ENCODE data around the gene MBD3. TPM values are rescaled to one million over a fixed set of nuclear protein-coding genes. Genes with fewer than 3 reads are reported as not detected.

The MBD3 gene
- total RNA-seq, 6 experiments from 2014 or later, result 75.6 to 104 (median 85.7) TPM

DNA sequence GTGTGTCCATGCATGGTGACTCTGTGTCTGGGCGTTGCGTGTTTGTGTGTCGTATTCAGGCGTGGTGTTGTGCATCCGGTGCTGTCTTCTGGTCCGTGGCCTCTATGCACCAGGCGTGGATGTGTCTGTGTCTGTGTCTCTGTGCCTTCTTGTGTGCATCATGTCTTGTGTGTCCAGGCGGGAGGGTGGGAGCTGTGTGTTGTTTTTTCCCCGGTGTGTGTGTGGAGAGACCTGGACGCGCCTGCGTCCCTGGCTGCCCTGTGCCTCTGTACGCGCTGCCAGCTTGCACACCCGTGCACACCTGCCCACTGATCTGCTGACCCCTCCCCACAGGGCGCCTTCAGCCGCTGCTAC is 67.7 kb downstream of the MBD3 start:
- no peak for DNase-seq
- peaks cover 15% of the 10 kb centered on the region for H3K27me3 Mint-ChIP-seq (ENCODE audit: insufficient read depth)
- peaks cover 7% of the 10 kb centered on the region for H3K9me3 Mint-ChIP-seq
- H3K4me1 Mint-ChIP-seq (ENCODE audit: low read depth), result no peaks in the 10 kb centered on the region; the same call in 1 of the 2 replicates
- H3K27ac Mint-ChIP-seq, result no peak overlapping the region
- no peaks in the 10 kb centered on the region for H3K36me3 Mint-ChIP-seq (ENCODE audit: low read depth)
- TF ChIP-seq, protein P1, sequence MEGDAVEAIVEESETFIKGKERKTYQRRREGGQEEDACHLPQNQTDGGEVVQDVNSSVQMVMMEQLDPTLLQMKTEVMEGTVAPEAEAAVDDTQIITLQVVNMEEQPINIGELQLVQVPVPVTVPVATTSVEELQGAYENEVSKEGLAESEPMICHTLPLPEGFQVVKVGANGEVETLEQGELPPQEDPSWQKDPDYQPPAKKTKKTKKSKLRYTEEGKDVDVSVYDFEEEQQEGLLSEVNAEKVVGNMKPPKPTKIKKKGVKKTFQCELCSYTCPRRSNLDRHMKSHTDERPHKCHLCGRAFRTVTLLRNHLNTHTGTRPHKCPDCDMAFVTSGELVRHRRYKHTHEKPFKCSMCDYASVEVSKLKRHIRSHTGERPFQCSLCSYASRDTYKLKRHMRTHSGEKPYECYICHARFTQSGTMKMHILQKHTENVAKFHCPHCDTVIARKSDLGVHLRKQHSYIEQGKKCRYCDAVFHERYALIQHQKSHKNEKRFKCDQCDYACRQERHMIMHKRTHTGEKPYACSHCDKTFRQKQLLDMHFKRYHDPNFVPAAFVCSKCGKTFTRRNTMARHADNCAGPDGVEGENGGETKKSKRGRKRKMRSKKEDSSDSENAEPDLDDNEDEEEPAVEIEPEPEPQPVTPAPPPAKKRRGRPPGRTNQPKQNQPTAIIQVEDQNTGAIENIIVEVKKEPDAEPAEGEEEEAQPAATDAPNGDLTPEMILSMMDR (IDR thresholded peaks at IDR 0.05), result no peak
- no peak overlapping the region for H3K4me3 Mint-ChIP-seq

DNA sequence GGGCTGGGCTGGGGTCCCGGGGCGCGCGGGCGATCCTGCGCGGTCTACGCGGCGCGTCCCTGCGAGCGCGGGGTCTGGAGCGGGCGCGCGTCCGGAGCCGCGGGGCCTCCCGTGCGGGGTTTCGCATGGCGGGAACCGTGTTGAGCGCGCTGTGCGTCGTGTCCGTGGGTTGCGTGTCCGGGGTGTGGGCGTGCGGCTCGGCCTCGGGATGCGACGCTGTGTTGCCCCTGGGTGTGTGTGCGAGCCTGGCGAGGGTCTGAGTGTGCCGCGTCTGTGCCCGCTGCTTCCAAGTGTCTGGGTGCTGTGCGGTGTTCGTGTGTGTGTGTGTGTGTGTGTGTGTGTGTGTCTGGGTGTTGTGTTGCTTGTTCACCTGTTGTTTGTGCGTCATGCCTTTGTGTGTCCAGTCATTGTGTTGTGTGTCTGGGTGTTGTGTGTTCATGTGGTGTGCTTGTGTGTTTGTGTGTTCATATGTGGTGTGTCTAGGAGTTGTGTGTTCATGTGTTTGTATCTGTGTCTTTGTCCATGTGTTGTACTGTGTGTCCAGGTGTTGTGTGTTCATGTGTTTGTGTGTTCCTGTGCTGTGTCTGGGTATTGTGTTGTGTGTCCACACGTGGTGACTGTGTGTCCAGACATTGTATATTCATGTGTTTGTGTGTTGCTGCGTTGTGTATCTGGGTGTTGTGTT is 68.2 kb downstream of the MBD3 start:
- H3K4me1 Mint-ChIP-seq (ENCODE audit: low read depth), result no peaks in the 10 kb centered on the region; the same call in 1 of the 2 replicates
- TF ChIP-seq, protein P1 (IDR thresholded peaks at IDR 0.05), result no peak
- peaks cover 15% of the 10 kb centered on the region for H3K27me3 Mint-ChIP-seq (ENCODE audit: insufficient read depth)
- no peak overlapping the region for H3K4me3 Mint-ChIP-seq
- H3K27ac Mint-ChIP-seq, result no peak overlapping the region
- DNase-seq, result no peak
- H3K9me3 Mint-ChIP-seq, result peaks cover 7% of the 10 kb centered on the region
- H3K36me3 Mint-ChIP-seq (ENCODE audit: low read depth), result no peaks in the 10 kb centered on the region

Other genes starting within 250 kb of the MBD3 start
- gene NDUFS7, start 209.0 kb downstream of the MBD3 start, total RNA-seq (2021; fragmentation: NEBNext Ultra II Directional; extraction: Animal tissue kit (Norgen Biotek cat#: 25700)), result 100 to 1,000 TPM in 2 of 6 experiments, 10 to 100 TPM in 4; 91.9 to 105 (median 97.6) TPM
- 10 to 100 TPM; 55.2 to 71.3 (median 67.7) TPM for gene GAMT, start 191.3 kb downstream of the MBD3 start, total RNA-seq (2021; fragmentation: NEBNext Ultra II Directional; extraction: Animal tissue kit (Norgen Biotek cat#: 25700))
- gene DAZAP1, start 185.3 kb downstream of the MBD3 start, total RNA-seq (2021; fragmentation: NEBNext Ultra II Directional; extraction: Animal tissue kit (Norgen Biotek cat#: 25700)), result 100 to 1,000 TPM in 4 of 6 experiments, 10 to 100 TPM in 2; 87.2 to 109 (median 103) TPM
- gene RPS15, start 154.5 kb downstream of the MBD3 start, total RNA-seq (2021; fragmentation: NEBNext Ultra II Directional; extraction: Animal tissue kit (Norgen Biotek cat#: 25700)), result 1,000 to 10,000 TPM; 1,047 to 1,358 (median 1,277) TPM
- gene APC2, start 142.7 kb downstream of the MBD3 start, total RNA-seq (2021; fragmentation: NEBNext Ultra II Directional; extraction: Animal tissue kit (Norgen Biotek cat#: 25700)), result under 1 TPM; 0.18 to 0.47 (median 0.32) TPM
- gene C19orf25, start 113.7 kb downstream of the MBD3 start, total RNA-seq (2021; fragmentation: NEBNext Ultra II Directional; extraction: Animal tissue kit (Norgen Biotek cat#: 25700)), result 10 to 100 TPM; 26.7 to 34.8 (median 29.6) TPM
- gene PCSK4, start 102.5 kb downstream of the MBD3 start, total RNA-seq (2021; fragmentation: NEBNext Ultra II Directional; extraction: Animal tissue kit (Norgen Biotek cat#: 25700)), result 1 to 10 TPM in 3 of 6 experiments, under 1 TPM in 3; 0.34 to 1.2 (median 0.98) TPM
- gene REEP6, start 101.7 kb downstream of the MBD3 start, total RNA-seq (2021; fragmentation: NEBNext Ultra II Directional; extraction: Animal tissue kit (Norgen Biotek cat#: 25700)), result 1 to 10 TPM; 1.7 to 4.6 (median 2.1) TPM
- gene ADAMTSL5, start 79.8 kb downstream of the MBD3 start, total RNA-seq (2021; fragmentation: NEBNext Ultra II Directional; extraction: Animal tissue kit (Norgen Biotek cat#: 25700)), result 10 to 100 TPM; 14.9 to 20.5 (median 16.2) TPM
- gene PLK5, start 68.8 kb downstream of the MBD3 start, total RNA-seq (2021; fragmentation: NEBNext Ultra II Directional; extraction: Animal tissue kit (Norgen Biotek cat#: 25700)), result 1 to 10 TPM in 1 of 6 experiments, under 1 TPM in 5; 0.26 to 1.3 (median 0.70) TPM
- 10 to 100 TPM; 28.6 to 36.7 (median 31.4) TPM for gene MEX3D, start 24.5 kb downstream of the MBD3 start, total RNA-seq (2021; fragmentation: NEBNext Ultra II Directional; extraction: Animal tissue kit (Norgen Biotek cat#: 25700))
- 100 to 1,000 TPM; 178 to 319 (median 252) TPM for gene UQCR11, start 12.6 kb upstream of the MBD3 start, total RNA-seq (2021; fragmentation: NEBNext Ultra II Directional; extraction: Animal tissue kit (Norgen Biotek cat#: 25700))
- 100 to 1,000 TPM in 1 of 6 experiments, 10 to 100 TPM in 5; 74.9 to 102 (median 82.0) TPM for gene TCF3, start 59.8 kb upstream of the MBD3 start, total RNA-seq (2021; fragmentation: NEBNext Ultra II Directional; extraction: Animal tissue kit (Norgen Biotek cat#: 25700))
- not detected for gene ONECUT3, start 160.6 kb upstream of the MBD3 start, total RNA-seq (2021; fragmentation: NEBNext Ultra II Directional; extraction: Animal tissue kit (Norgen Biotek cat#: 25700))
- gene ATP8B3, start 219.4 kb upstream of the MBD3 start, total RNA-seq (2021; fragmentation: NEBNext Ultra II Directional; extraction: Animal tissue kit (Norgen Biotek cat#: 25700)), result 1 to 10 TPM; 4.9 to 8.8 (median 7.6) TPM